ENCODE measurements around the gene SHH. TPM values are rescaled to one million over a fixed set of nuclear protein-coding genes. Genes with fewer than 3 reads are reported as not detected.

The SHH gene
- total RNA-seq, 1 experiment from 2014 or later, result 0.26 TPM

- TF ChIP-seq MLX (CRISPR knock-in tag; IDR thresholded peaks at IDR 0.05) (no peak), PRRX2 (CRISPR knock-in tag; IDR thresholded peaks at IDR 0.05) (no peak), TEAD4 (CRISPR knock-in tag; IDR thresholded peaks at IDR 0.05) (no peak), MYBL2 (CRISPR knock-in tag; IDR thresholded peaks at IDR 0.05) (no peak), ZNF121 (CRISPR knock-in tag; IDR thresholded peaks at IDR 0.05) (no peak), FOXP4 (CRISPR knock-in tag; IDR thresholded peaks at IDR 0.05) (no peak), STAT6 (CRISPR knock-in tag; conservative IDR thresholded peaks at IDR 0.05; ENCODE audit: low read depth) (no peak), SOX15 (CRISPR knock-in tag; IDR thresholded peaks at IDR 0.05) (no peak), TP53 (CRISPR knock-in tag; IDR thresholded peaks at IDR 0.05) (no peak), NR3C1 (CRISPR knock-in tag; conservative IDR thresholded peaks at IDR 0.05; ENCODE audit: low read depth) (no peak), ZNF263 (CRISPR knock-in tag; IDR thresholded peaks at IDR 0.05; ENCODE audit: low read depth) (no peak)
Observed at GRCh38 chr7:155785536-155785935, 26.7 kb downstream of the SHH start (continued).

- POLR2A ChIA-PET, result no interaction called here
- no peak overlapping the region for H3K4me3 Mint-ChIP-seq
- H3K9me3 Mint-ChIP-seq, result no peaks in the 10 kb centered on the region
- ATAC-seq, result no peak
- H3K27me3 Mint-ChIP-seq (ENCODE audit: low read depth), result peaks cover 17% of the 10 kb centered on the region
- peaks cover 8% of the 10 kb centered on the region; the same call in 1 of the 2 replicates for H3K36me3 Mint-ChIP-seq
- peak overlapping the region; percentile 63; the same call in 1 of the 2 replicates for H3K27ac Mint-ChIP-seq
- DNase-seq (ENCODE audit: low spot score), result no peak
- peaks cover 21% of the 10 kb centered on the region for H3K4me1 Mint-ChIP-seq
- CTCF ChIA-PET, result no interaction called here
- no peak for TF ChIP-seq TEAD4 (CRISPR knock-in tag; IDR thresholded peaks at IDR 0.05)
- TF ChIP-seq SOX15 (CRISPR knock-in tag; IDR thresholded peaks at IDR 0.05), result no peak
- no peak for TF ChIP-seq ETV6 (CRISPR knock-in tag; IDR thresholded peaks at IDR 0.05)
- no peak for TF ChIP-seq ZBTB21 (CRISPR knock-in tag; IDR thresholded peaks at IDR 0.05; ENCODE audit: borderline replicate concordance)
- no peak for TF ChIP-seq EMX1 (CRISPR knock-in tag; IDR thresholded peaks at IDR 0.05)
- TF ChIP-seq MLX (CRISPR knock-in tag; IDR thresholded peaks at IDR 0.05), result no peak
- no peak for TF ChIP-seq GRHL2 (CRISPR knock-in tag; IDR thresholded peaks at IDR 0.05; ENCODE audit: insufficient replicate concordance, severe bottlenecking)
- no peak for TF ChIP-seq ZNF512 (CRISPR knock-in tag; IDR thresholded peaks at IDR 0.05; ENCODE audit: borderline replicate concordance)
- no peak for TF ChIP-seq MAX (CRISPR knock-in tag; IDR thresholded peaks at IDR 0.05)
- no peak for TF ChIP-seq NR1H2 (CRISPR knock-in tag; IDR thresholded peaks at IDR 0.05)
- TF ChIP-seq E2F1 (CRISPR knock-in tag; IDR thresholded peaks at IDR 0.05), result no peak
- TF ChIP-seq FOXP4 (CRISPR knock-in tag; IDR thresholded peaks at IDR 0.05), result no peak
- TF ChIP-seq NFATC4 (CRISPR knock-in tag; IDR thresholded peaks at IDR 0.05), result no peak
Observed at GRCh38 chr7:155782466-155782865, 29.8 kb downstream of the SHH start.

All from WTC11 (cell line).